ENCODE measurements around the gene RBP3. TPM values are rescaled to one million over a fixed set of nuclear protein-coding genes. Genes with fewer than 3 reads are reported as not detected.

The RBP3 gene
- polyA plus RNA-seq, 1 donor from 2014 or later = not detected

DNA sequence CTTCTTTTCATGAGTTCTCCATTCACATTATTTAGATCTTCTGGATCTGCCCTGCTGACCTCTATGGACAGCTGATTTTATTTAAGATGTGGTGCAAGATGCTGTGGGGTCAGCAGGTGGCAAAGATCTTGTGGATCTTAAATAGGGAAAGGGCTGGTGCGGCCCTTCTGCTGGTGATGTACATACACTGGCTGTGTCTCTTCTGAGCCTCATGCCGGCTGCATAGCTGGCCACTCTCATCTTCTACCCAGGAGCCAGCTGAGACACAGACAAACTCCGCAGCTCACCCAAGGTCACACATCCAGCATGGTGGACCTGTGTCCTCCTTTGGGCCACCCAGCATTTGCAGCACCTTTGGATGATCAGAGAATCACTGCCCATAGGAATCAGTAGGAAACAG is 9.7 kb downstream of the RBP3 start:
- H3K9me2 ChIP-seq (ENCODE audit: insufficient read depth, low read length) = no peaks in the 10 kb centered on the region
- TF ChIP-seq EZH2 (IDR thresholded peaks at IDR 0.05; ENCODE audit: borderline replicate concordance, insufficient read depth, low read length, poor library complexity, severe bottlenecking) (no peak), SMC3 (conservative IDR thresholded peaks at IDR 0.05; ENCODE audit: poor library complexity) (no peak), TAF1 (IDR thresholded peaks at IDR 0.05; ENCODE audit: low read depth) (no peak), POLR2AphosphoS5 (IDR thresholded peaks at IDR 0.05) (no peak), EP300 (conservative IDR thresholded peaks at IDR 0.05; ENCODE audit: poor library complexity, severe bottlenecking) (no peak), MXI1 (conservative IDR thresholded peaks at IDR 0.05; ENCODE audit: poor library complexity, severe bottlenecking) (no peak), RAD21 (conservative IDR thresholded peaks at IDR 0.05) (no peak)
- TF ChIP-seq, protein P1, sequence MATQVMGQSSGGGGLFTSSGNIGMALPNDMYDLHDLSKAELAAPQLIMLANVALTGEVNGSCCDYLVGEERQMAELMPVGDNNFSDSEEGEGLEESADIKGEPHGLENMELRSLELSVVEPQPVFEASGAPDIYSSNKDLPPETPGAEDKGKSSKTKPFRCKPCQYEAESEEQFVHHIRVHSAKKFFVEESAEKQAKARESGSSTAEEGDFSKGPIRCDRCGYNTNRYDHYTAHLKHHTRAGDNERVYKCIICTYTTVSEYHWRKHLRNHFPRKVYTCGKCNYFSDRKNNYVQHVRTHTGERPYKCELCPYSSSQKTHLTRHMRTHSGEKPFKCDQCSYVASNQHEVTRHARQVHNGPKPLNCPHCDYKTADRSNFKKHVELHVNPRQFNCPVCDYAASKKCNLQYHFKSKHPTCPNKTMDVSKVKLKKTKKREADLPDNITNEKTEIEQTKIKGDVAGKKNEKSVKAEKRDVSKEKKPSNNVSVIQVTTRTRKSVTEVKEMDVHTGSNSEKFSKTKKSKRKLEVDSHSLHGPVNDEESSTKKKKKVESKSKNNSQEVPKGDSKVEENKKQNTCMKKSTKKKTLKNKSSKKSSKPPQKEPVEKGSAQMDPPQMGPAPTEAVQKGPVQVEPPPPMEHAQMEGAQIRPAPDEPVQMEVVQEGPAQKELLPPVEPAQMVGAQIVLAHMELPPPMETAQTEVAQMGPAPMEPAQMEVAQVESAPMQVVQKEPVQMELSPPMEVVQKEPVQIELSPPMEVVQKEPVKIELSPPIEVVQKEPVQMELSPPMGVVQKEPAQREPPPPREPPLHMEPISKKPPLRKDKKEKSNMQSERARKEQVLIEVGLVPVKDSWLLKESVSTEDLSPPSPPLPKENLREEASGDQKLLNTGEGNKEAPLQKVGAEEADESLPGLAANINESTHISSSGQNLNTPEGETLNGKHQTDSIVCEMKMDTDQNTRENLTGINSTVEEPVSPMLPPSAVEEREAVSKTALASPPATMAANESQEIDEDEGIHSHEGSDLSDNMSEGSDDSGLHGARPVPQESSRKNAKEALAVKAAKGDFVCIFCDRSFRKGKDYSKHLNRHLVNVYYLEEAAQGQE (IDR thresholded peaks at IDR 0.05; ENCODE audit: borderline replicate concordance) = no peak
- TF ChIP-seq, protein P2, sequence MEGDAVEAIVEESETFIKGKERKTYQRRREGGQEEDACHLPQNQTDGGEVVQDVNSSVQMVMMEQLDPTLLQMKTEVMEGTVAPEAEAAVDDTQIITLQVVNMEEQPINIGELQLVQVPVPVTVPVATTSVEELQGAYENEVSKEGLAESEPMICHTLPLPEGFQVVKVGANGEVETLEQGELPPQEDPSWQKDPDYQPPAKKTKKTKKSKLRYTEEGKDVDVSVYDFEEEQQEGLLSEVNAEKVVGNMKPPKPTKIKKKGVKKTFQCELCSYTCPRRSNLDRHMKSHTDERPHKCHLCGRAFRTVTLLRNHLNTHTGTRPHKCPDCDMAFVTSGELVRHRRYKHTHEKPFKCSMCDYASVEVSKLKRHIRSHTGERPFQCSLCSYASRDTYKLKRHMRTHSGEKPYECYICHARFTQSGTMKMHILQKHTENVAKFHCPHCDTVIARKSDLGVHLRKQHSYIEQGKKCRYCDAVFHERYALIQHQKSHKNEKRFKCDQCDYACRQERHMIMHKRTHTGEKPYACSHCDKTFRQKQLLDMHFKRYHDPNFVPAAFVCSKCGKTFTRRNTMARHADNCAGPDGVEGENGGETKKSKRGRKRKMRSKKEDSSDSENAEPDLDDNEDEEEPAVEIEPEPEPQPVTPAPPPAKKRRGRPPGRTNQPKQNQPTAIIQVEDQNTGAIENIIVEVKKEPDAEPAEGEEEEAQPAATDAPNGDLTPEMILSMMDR (IDR thresholded peaks at IDR 0.05; ENCODE audit: poor library complexity, severe bottlenecking) = no peak
- no peaks in the 10 kb centered on the region for H4K20me1 ChIP-seq (ENCODE audit: insufficient read depth)
- no peaks in the 10 kb centered on the region for H3K36me3 ChIP-seq (ENCODE audit: insufficient read depth, low read length)
- no peaks in the 10 kb centered on the region for H3F3A ChIP-seq (ENCODE audit: insufficient read depth, low read length, poor library complexity, severe bottlenecking)
- H3K4me2 ChIP-seq (ENCODE audit: low read length) = no peak overlapping the region
- H3K4me3 ChIP-seq (ENCODE audit: low read length) = no peak overlapping the region
- H3K79me2 ChIP-seq (replicated peaks; ENCODE audit: insufficient read depth, low read length) = no peaks in the 10 kb centered on the region
- no peak overlapping the region for H3K27ac ChIP-seq (ENCODE audit: low read length)
- H3K9me3 ChIP-seq (ENCODE audit: low read length) = no peaks in the 10 kb centered on the region
- no peak overlapping the region for H3K9ac ChIP-seq (ENCODE audit: low read length)
- no peak overlapping the region for H2AFZ ChIP-seq (ENCODE audit: low read depth, low read length)
- no peaks in the 10 kb centered on the region for H3K27me3 ChIP-seq (ENCODE audit: insufficient read depth, low read depth, low read length)

DNA sequence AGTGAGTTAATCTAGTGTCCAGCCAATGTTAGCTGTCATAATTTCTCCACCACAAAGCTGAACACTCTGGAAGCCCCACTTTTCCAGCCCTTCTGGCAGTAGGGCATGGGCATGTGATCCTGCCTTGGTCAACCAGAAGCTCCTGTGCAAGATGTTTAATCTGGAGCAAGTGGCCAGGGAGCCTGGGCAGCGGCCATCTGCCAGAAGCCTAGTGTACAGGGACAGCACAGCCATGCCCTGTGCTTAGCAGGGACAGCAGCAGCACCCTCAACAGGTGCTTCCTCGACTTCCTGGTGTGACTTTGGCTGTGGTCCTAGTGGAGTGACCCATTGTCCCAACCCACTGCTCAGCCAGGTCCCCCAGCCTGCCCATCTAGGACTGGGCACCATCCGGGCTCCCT is 10.3 kb downstream of the RBP3 start:
- H3K36me3 ChIP-seq (ENCODE audit: insufficient read depth, low read length) = no peaks in the 10 kb centered on the region

More for the DNA sequence above, 10.3 kb downstream of the RBP3 start:
- no peaks in the 10 kb centered on the region for H3K27me3 ChIP-seq (ENCODE audit: insufficient read depth, low read depth, low read length)
- H3F3A ChIP-seq (ENCODE audit: insufficient read depth, low read length, poor library complexity, severe bottlenecking) = no peaks in the 10 kb centered on the region
- no peak for TF ChIP-seq RAD21 (conservative IDR thresholded peaks at IDR 0.05)
- TF ChIP-seq TAF1 (IDR thresholded peaks at IDR 0.05; ENCODE audit: low read depth) = no peak
- no peak for TF ChIP-seq SMC3 (conservative IDR thresholded peaks at IDR 0.05; ENCODE audit: poor library complexity)
- TF ChIP-seq EP300 (conservative IDR thresholded peaks at IDR 0.05; ENCODE audit: poor library complexity, severe bottlenecking) = no peak
- TF ChIP-seq, protein P1 (IDR thresholded peaks at IDR 0.05; ENCODE audit: borderline replicate concordance) = no peak
- TF ChIP-seq EZH2 (IDR thresholded peaks at IDR 0.05; ENCODE audit: borderline replicate concordance, insufficient read depth, low read length, poor library complexity, severe bottlenecking) = no peak
- TF ChIP-seq MXI1 (conservative IDR thresholded peaks at IDR 0.05; ENCODE audit: poor library complexity, severe bottlenecking) = no peak
- TF ChIP-seq POLR2AphosphoS5 (IDR thresholded peaks at IDR 0.05) = no peak
- TF ChIP-seq, protein P2 (IDR thresholded peaks at IDR 0.05; ENCODE audit: poor library complexity, severe bottlenecking) = no peak
- no peak overlapping the region for H2AFZ ChIP-seq (ENCODE audit: low read depth, low read length)
- no peaks in the 10 kb centered on the region for H3K9me2 ChIP-seq (ENCODE audit: insufficient read depth, low read length)
- no peak overlapping the region for H3K4me2 ChIP-seq (ENCODE audit: low read length)
- no peak overlapping the region for H3K9ac ChIP-seq (ENCODE audit: low read length)
- H3K79me2 ChIP-seq (replicated peaks; ENCODE audit: insufficient read depth, low read length) = no peaks in the 10 kb centered on the region
- H3K9me3 ChIP-seq (ENCODE audit: low read length) = no peaks in the 10 kb centered on the region
- H4K20me1 ChIP-seq (ENCODE audit: insufficient read depth) = no peaks in the 10 kb centered on the region
- no peak overlapping the region for H3K4me3 ChIP-seq (ENCODE audit: low read length)
- H3K27ac ChIP-seq (ENCODE audit: low read length) = no peak overlapping the region

Data from neural cell (in vitro differentiated cells).